Body of pancreas (tissue), 4 donors: ENCODE data around the gene SPTSSA.

ENCODE experiments used
- CTCF ChIP-seq, 7 experiments: fragments of 450-650 bp in 4 of 7; fragments of 200-600 bp in 3 of 7; sonication (generic) in 3 of 7; IDR thresholded peaks; one replicate each; pipeline ENCODE4 v1.5.1; 2016 to 2019; ENCODE audit warnings: antibody characterized with exemption in 7 of 7
- POLR2A ChIP-seq, 3 donors: fragments of 450-650 bp; IDR thresholded peaks; one replicate each; pipeline ENCODE4 v1.6.1; 2016; ENCODE audit warnings: antibody characterized with exemption in 3 of 3, mild to moderate bottlenecking in 2 of 3

- no peak for TF ChIP-seq CTCF (IDR thresholded peaks at IDR 0.05)
- TF ChIP-seq POLR2A (IDR thresholded peaks at IDR 0.05), result no peak
Observed at GRCh38 chr14:34457186-34457585, 4.9 kb downstream of the SPTSSA start.
